Common myeloid progenitor, CD34-positive (primary cell): Measurements from ENCODE around the gene KCNK5.

ENCODE experiments used
- CTCF ChIA-PET: fragments of 350-600 bp; sonication (Branson Sonifier 250); formaldehyde crosslinking; loops from one replicate; lab custom pipeline; 2021; ENCODE audit warnings: antibody characterized with exemption; lab: Charles Lee
- POLR2A ChIA-PET: fragments of 350-600 bp; sonication (Branson Sonifier 250); formaldehyde crosslinking; loops from one replicate; lab custom pipeline; 2021; ENCODE audit warnings: antibody characterized with exemption; lab: Charles Lee
- DNase-seq, 3 donors: peaks; one replicate each; pipeline versions ENCODE4 v3.0.0 to v3.0.0-alpha.2; 2013
- H3K27ac ChIP-seq, 2 experiments: 1 replicate in 1 of 2; 2 replicates in 1 of 2; pipeline ENCODE4 v1.7.0; 2013; ENCODE audit warnings: inconsistent platforms in 2 of 2, low read length in 2 of 2, mild to moderate bottlenecking in 2 of 2, low read depth in 1 of 2, moderate library complexity in 1 of 2; ENCODE audit not compliant: severe bottlenecking in 2 of 2, insufficient read depth in 1 of 2, poor library complexity in 1 of 2
- H3K27me3 ChIP-seq, 5 experiments: replicated peaks in 2 of 5; 1 replicate in 3 of 5; 2 replicates in 2 of 5; pipeline versions ENCODE4 v1.6.1 to v1.7.0; 2013; ENCODE audit warnings: low read length in 4 of 5, mild to moderate bottlenecking in 2 of 5, moderate library complexity in 2 of 5, inconsistent platforms in 1 of 5; ENCODE audit not compliant: insufficient read depth in 5 of 5, control insufficient read depth in 4 of 5
- H3K36me3 ChIP-seq, 4 experiments: 1 replicate in 2 of 4; 2 replicates in 2 of 4; pipeline versions ENCODE4 v1.6.1 to v1.7.0; 2013; ENCODE audit warnings: low read length in 3 of 4, control low read depth in 1 of 4, mild to moderate bottlenecking in 1 of 4; ENCODE audit not compliant: control insufficient read depth in 4 of 4, insufficient read depth in 4 of 4
- H3K4me1 ChIP-seq, 4 experiments: 1 replicate in 3 of 4; 2 replicates in 1 of 4; pipeline versions ENCODE4 v1.6.1 to v1.7.1; 2013; ENCODE audit warnings: low read length in 3 of 4, mild to moderate bottlenecking in 3 of 4, control low read depth in 1 of 4, inconsistent platforms in 1 of 4, moderate library complexity in 1 of 4; ENCODE audit not compliant: control insufficient read depth in 4 of 4, insufficient read depth in 4 of 4; ENCODE audit errors: control extremely low read depth in 1 of 4
- H3K4me3 ChIP-seq, 7 experiments: 1 replicate in 4 of 7; 2 replicates in 3 of 7; pipeline versions ENCODE4 v1.5.1 to v1.7.0; 2013; ENCODE audit warnings: mild to moderate bottlenecking in 7 of 7, low read length in 6 of 7, moderate library complexity in 6 of 7, inconsistent platforms in 2 of 7, low read depth in 2 of 7, control low read depth in 1 of 7; ENCODE audit not compliant: insufficient read depth in 4 of 7, control insufficient read depth in 1 of 7; ENCODE audit errors: extremely low read depth in 1 of 7
- H3K9me3 ChIP-seq, 5 experiments: 1 replicate in 4 of 5; 2 replicates in 1 of 5; pipeline versions ENCODE4 v1.6.1 to v1.7.1; 2013; ENCODE audit warnings: low read length in 4 of 5, mild to moderate bottlenecking in 2 of 5, inconsistent platforms in 1 of 5, low read depth in 1 of 5, moderate library complexity in 1 of 5; ENCODE audit not compliant: control insufficient read depth in 4 of 5, insufficient read depth in 2 of 5; ENCODE audit errors: control extremely low read depth in 1 of 5
- WGBS: methylation state at CpG from one replicate; pipeline ENCODE4 v1.1.5; 2013; ENCODE audit not compliant: insufficient coverage; 5-methylcytosine and 5-hydroxymethylcytosine counted together

The KCNK5 gene

DNA sequence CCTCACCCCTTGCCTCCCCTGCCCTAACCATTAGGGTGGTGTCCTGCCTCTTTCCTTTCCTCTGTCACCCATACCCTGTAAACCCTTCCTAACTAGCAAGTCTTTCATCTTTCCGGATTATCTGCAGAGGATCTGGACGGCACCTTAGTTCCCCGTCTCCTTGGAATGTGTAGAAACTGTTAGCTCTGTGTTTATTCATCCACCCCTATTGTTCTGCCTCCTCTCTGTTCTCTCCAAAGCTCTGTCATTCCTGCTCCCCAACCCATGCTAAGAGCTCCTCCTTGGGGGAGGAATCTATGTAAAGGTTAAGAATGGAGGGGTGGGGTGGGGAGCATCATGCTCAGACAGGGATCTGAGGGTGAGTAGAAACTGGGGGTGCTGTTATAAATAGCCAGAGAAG, 39.4 kb upstream of the KCNK5 start:
- H3K9me3 ChIP-seq = no peaks in the 10 kb centered on the region
- H3K27ac ChIP-seq = no peak overlapping the region
- WGBS = no CpG with 5 or more reads among the region's 3 CpGs
- H3K4me1 ChIP-seq = peaks cover 2 to 3% (median 2%) of the 10 kb centered on the region in 4 experiments
- no peaks in the 10 kb centered on the region for H3K27me3 ChIP-seq
- ChIA-PET POLR2A (no interaction called here), CTCF (interaction anchor here (0.6 kb wide), 1 partner anchor 113 kb away, joined by 3 read pairs; no protein-coding TSS in a partner anchor)
- H3K36me3 ChIP-seq = no peaks in the 10 kb centered on the region
- no peak for DNase-seq
- no peak overlapping the region for H3K4me3 ChIP-seq

DNA sequence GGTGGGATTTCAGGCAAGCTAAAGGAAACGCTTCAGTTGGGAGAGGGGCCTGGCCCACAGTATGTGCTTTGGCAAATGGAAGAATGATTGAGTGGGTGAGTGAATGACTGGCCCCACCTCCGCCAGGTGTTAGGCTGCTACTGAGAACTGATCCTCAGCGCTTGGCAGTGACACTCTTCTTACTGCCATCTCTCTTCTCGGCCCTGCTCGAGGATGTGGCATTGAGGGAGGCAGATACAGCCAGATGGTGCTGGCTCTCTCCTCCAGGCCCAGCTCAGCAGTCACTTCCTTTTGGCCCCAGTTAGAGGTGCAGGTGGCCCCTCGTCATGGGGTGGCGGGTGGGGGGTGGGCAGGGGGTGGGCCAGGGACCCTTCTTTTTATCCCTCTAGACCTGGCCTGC, 38.9 kb upstream of the KCNK5 start:
- ChIA-PET CTCF (interaction anchor here (0.6 kb wide), 1 partner anchor 113 kb away, joined by 3 read pairs; no protein-coding TSS in a partner anchor), POLR2A (no interaction called here)
- WGBS = 94% methylated on average over 5 of the region's 7 CpGs
- no peak overlapping the region for H3K27ac ChIP-seq
- peaks cover 4 to 8% (median 7%) of the 10 kb centered on the region in 4 experiments for H3K4me1 ChIP-seq
- no peaks in the 10 kb centered on the region for H3K9me3 ChIP-seq
- H3K27me3 ChIP-seq = no peaks in the 10 kb centered on the region
- H3K4me3 ChIP-seq = no peak overlapping the region
- peak in 1 of 3 donors; percentile 9 for DNase-seq
- no peaks in the 10 kb centered on the region for H3K36me3 ChIP-seq

DNA sequence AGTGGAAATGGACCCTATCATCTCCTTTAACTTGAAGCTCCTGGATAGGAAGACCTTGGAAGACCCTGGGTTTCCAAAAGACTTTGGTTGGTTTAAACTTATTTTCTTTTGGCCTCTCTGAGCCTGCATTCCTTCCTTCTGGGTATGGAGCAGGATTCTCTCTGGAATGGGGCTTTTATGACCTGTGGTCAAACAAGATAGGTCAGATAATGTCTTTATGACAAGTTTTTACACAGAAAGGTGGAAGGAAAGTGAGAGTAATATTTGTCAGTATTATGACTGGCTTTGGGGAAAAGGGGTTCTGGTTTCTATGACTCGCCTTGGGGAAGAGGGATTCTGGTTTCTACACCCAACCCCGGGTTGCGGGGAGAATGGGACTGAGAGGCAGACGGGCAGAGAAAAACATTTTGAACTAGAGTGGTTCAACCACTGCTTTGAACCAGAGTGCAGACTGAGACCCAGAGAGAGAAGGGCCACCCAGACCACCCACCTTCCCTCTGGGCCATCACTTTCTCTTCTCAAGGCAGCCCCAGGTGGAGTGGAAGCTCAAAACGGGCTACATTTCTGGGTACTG, 37.6 kb upstream of the KCNK5 start:
- H3K27me3 ChIP-seq = no peaks in the 10 kb centered on the region
- no peaks in the 10 kb centered on the region for H3K9me3 ChIP-seq
- no peaks in the 10 kb centered on the region for H3K36me3 ChIP-seq
- ChIA-PET POLR2A (interaction anchor here (0.6 kb wide), 1 partner anchor 77 kb away, joined by 4 read pairs; no protein-coding TSS in a partner anchor), CTCF (interaction anchor here (1.1 kb wide), 1 partner anchor 15 kb away, joined by 3 read pairs; no protein-coding TSS in a partner anchor)
- no peak overlapping the region for H3K27ac ChIP-seq
- no peak for DNase-seq
- WGBS = 100% methylated on average over 4 of the region's 5 CpGs
- no peak overlapping the region for H3K4me3 ChIP-seq
- H3K4me1 ChIP-seq = peaks cover 4 to 13% (median 9%) of the 10 kb centered on the region in 4 experiments

DNA sequence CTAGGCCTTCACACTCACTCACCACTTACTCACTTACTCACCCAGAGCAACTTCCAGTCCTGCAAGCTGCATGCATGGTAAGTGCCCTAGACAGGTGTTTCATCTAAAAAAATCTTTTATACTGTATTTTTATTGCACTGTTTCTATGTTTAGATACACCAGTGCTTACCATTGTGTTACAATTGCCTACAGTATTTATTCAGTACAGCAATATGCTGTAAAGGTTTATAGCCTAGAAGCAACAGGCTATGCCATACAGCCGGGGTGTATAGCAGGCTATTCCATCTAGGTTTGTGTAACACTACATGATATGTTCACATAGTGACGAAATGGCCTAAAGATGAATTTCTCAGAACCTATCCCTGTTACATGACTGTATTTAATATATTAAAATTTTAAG, 37.1 kb upstream of the KCNK5 start:
- Histone ChIP-seq H3K4me1 (peaks cover 4 to 13% (median 9%) of the 10 kb centered on the region in 4 experiments), H3K4me3 (no peak overlapping the region), H3K9me3 (no peaks in the 10 kb centered on the region), H3K27me3 (no peaks in the 10 kb centered on the region), H3K27ac (no peak overlapping the region), H3K36me3 (no peaks in the 10 kb centered on the region)
- ChIA-PET CTCF (interaction anchor here (1.1 kb wide), 1 partner anchor 16 kb away, joined by 3 read pairs; no protein-coding TSS in a partner anchor), POLR2A (no interaction called here)
- no CpG with 5 or more reads among the region's 2 CpGs for WGBS
- no peak for DNase-seq

DNA sequence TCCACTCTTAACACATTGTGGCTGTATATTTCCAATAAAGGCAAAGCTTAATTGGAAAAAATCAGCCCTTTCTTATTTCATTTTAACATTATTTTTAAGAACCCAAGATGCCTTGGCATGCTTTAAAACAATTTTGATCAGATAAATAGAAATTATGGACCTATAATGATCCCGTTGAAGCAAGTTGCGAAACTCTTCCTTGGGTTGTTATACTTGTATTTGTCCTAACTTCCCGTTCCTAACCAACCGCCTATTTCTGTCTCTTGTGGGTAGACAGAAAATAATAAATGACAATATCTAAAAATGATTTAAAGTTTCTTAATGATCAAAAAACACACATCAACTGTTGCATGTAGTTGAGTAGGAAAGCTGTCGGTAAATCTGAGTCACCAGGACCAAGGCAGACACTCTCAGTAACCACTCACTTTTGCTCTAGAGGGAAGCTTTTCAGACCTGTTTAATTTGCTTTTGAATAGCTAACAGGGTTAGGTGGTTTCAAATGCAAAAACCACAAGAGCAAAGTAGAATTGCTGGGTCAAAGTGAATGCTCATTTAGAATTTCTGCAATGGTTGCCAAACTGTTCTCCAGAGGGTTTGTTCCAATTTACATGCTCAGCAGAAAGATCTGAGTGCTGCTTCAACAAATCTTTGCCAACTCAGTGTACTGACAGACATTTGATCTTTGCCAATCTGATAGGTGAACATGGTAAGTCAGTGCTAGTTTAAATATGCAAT, 34.2 kb upstream of the KCNK5 start:
- Histone ChIP-seq H3K36me3 (no peaks in the 10 kb centered on the region), H3K9me3 (no peaks in the 10 kb centered on the region), H3K27me3 (no peaks in the 10 kb centered on the region), H3K27ac (no peak overlapping the region), H3K4me1 (peaks cover 4 to 13% (median 9%) of the 10 kb centered on the region in 4 experiments), H3K4me3 (peak overlapping the region in 1 of 7 experiments; percentile 10)
- WGBS = no CpG with 5 or more reads among the region's 5 CpGs
- CTCF ChIA-PET = interaction anchor here (0.6 kb wide), 1 partner anchor 22 kb away, joined by 3 read pairs; no protein-coding TSS in a partner anchor
- POLR2A ChIA-PET = no interaction called here
- peak; percentile 11 to 79 (median 76) for DNase-seq

DNA sequence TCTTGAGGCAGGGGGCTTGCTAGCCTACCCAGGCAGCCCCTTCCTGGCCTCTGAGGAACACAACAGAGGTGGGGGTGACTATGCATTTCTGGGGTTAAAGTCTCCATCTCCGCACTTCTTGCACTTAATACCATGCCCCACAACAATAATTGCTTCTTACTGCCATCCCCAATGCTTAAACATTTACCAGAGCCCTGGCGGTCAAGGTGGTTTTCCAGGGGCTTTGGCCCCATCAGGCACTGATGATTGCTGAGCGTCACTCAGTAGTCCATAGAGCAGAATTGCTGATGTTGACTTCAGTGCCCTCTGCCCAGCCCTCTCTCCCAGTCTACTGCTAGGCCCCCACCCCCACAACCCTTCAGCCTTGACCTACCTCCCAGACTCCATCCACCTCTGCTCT, 32.5 kb upstream of the KCNK5 start:
- Histone ChIP-seq H3K27me3 (no peaks in the 10 kb centered on the region), H3K36me3 (no peaks in the 10 kb centered on the region), H3K4me3 (no peak overlapping the region), H3K9me3 (no peaks in the 10 kb centered on the region), H3K4me1 (peaks cover 4 to 13% (median 9%) of the 10 kb centered on the region in 4 experiments), H3K27ac (no peak overlapping the region)
- POLR2A ChIA-PET = no interaction called here
- no peak for DNase-seq
- WGBS = 100% methylated on average over 2 of the region's 3 CpGs
- CTCF ChIA-PET = no interaction called here

DNA sequence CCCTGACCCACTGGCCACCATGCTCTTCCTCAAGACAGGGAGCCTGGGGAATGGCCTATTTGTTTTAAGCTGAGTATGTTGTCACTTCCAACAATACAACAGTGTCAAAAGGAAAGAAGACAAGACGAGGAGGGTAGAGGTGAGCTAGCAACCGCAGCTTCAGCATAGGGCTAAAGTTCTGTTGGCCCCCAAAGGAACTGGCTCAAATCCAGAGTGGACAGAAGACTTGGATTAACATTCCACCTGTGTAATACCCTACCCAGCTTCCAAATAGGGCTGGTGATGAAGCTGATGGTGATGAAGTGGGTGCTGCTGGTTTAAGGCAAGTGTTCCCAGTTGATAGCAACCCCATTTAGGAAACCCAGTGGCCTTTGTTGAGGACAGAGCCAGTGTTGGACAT, 31.7 kb upstream of the KCNK5 start:
- Histone ChIP-seq H3K4me1 (peaks cover 4 to 13% (median 10%) of the 10 kb centered on the region in 4 experiments), H3K4me3 (no peak overlapping the region), H3K27me3 (no peaks in the 10 kb centered on the region), H3K27ac (no peak overlapping the region), H3K9me3 (no peaks in the 10 kb centered on the region), H3K36me3 (no peaks in the 10 kb centered on the region)
- DNase-seq = no peak
- POLR2A ChIA-PET = no interaction called here
- CTCF ChIA-PET = no interaction called here
- 100% methylated on average over 1 of the region's 2 CpGs for WGBS
